GM19025 (cell line): ENCODE measurements around the gene TBC1D4.

Experiments used
- ATAC-seq: cut with Tn5 transposase; IDR thresholded peaks from one replicate; pipeline ENCODE4 v1.9.1; 2021; ENCODE audit warnings: mild to moderate bottlenecking, low read depth, moderate library complexity; ENCODE audit not compliant: unreplicated experiment

The TBC1D4 gene, protein sequence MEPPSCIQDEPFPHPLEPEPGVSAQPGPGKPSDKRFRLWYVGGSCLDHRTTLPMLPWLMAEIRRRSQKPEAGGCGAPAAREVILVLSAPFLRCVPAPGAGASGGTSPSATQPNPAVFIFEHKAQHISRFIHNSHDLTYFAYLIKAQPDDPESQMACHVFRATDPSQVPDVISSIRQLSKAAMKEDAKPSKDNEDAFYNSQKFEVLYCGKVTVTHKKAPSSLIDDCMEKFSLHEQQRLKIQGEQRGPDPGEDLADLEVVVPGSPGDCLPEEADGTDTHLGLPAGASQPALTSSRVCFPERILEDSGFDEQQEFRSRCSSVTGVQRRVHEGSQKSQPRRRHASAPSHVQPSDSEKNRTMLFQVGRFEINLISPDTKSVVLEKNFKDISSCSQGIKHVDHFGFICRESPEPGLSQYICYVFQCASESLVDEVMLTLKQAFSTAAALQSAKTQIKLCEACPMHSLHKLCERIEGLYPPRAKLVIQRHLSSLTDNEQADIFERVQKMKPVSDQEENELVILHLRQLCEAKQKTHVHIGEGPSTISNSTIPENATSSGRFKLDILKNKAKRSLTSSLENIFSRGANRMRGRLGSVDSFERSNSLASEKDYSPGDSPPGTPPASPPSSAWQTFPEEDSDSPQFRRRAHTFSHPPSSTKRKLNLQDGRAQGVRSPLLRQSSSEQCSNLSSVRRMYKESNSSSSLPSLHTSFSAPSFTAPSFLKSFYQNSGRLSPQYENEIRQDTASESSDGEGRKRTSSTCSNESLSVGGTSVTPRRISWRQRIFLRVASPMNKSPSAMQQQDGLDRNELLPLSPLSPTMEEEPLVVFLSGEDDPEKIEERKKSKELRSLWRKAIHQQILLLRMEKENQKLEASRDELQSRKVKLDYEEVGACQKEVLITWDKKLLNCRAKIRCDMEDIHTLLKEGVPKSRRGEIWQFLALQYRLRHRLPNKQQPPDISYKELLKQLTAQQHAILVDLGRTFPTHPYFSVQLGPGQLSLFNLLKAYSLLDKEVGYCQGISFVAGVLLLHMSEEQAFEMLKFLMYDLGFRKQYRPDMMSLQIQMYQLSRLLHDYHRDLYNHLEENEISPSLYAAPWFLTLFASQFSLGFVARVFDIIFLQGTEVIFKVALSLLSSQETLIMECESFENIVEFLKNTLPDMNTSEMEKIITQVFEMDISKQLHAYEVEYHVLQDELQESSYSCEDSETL (N-terminal part only)

GRCh38 chr13:75482070-75482819 is at the start of gene TBC1D4:
TSS of gene TBC1D4 (minus strand) at chr13:75482169. CDS start at chr13:75481767, 402 bp downstream.
- ATAC-seq, result peak; percentile 75

DNA sequence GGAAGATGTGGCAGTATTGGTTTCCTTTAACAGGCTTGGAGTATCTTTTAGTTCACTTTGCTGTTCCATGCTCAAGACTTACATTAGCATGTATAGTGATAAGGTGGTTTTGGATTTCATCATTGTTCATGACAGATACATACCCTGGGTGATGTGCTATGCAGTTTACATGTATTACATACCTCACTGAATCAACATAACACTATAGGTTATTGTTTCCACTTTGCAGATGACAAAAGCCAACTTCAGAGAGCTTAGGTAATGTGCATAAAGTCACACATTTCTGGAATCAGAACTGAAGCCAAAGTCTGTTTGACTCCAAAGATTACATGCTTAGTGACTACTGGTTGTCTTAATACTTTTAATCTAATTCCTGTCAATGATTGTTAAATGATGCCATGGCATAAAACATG is 48.6 kb upstream of the TBC1D4 start:
- no peak for ATAC-seq

GRCh38 chr13:75521956-75522355 is 40.0 kb upstream of the TBC1D4 start:
- no peak for ATAC-seq

- ATAC-seq, result no peak
Measured at GRCh38 chr13:75518439-75519088, 36.6 kb upstream of the TBC1D4 start.

DNA sequence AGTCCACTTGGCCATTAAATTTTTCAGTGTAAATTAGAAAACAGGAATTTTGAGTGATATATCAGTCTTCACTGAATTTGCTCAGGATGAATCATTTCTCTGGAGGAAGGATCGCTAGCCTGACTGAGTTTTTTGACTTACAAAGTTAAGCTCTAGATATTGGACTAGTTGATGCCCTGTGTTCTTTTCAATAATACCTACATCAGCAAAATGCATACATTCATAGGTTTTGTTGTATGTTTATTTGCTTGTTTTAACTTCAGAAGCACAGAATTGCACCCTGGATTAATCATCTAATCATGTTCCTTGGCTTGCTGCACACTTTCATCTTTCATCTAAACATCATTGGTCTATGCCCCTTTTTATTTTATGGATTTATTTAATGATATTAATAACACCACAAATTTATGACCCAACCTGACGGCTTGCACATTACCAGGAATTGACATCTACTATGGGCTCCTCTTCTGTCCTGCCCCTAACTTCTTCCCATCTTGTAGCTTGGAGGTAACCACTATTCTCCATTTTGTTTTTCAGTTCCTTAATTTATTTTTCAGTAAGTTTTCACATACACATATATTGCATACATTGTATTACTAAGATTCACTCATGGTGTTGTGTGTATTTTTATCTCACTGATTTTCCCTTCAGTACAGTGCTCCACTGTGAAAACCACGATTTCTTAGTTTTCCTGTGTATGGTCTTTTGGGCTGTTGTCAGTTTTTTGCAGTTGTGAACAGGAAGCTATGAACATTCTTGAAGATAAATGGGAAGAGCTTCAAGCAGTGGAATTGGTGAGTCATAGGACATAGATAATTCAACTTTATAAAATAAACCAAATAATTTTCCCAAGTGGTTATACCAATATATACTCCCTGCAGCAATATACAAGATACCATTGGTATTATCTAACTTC is 32.4 kb upstream of the TBC1D4 start:
- no peak for ATAC-seq

- no peak for ATAC-seq
Measured at GRCh38 chr13:75513271-75513670, 31.3 kb upstream of the TBC1D4 start.

DNA sequence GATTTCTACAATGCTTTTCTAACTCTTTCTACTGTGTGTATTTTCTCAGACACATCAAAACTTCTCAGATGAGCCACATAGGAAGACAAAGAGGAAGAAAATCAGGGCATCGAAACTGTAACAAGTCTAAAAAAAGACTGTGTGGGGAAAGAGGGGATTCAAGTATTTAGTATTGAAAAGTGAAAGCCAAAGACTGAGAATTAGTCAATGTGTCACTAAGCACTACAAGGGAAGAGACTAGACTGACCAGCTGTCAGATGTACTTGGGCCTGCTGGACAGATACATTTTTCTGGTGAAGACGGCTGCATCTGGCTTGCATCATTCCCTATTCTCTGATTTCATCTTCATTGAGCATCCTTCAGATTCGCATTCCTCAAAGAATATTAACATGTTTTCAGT is 30.3 kb upstream of the TBC1D4 start:
- peak; percentile 91 for ATAC-seq

- ATAC-seq, result no peak
Measured at GRCh38 chr13:75511051-75511625, 29.2 kb upstream of the TBC1D4 start.

DNA sequence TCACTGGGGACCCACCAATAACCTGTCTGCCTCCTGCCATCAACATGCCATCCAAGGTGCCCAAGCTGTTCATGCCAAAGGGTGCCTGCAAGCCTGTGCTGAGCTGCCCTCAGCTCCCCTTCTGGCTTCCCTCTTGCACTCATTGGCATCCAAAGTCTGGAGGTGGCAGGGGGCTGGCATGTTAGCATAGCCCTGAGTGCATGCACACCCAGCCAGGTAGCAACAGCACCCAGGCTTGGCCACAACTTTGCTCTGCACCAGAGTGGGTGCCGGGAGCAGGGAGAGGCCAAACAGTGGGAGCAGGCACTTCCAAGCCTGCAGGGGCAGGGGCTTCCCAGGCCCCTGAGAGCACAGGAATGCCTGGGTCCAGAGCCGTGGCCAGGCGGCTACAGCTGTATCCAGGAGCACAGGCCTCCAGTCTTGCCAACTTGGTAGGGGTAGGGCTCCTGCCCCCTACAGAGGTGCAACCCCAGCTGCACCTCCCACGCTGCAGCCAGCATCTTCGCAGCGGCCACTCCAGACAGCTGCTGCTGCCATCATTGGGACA is 26.1 kb upstream of the TBC1D4 start:
- no peak for ATAC-seq

- peak; percentile 27 for ATAC-seq
Measured at GRCh38 chr13:75507027-75508001, 25.3 kb upstream of the TBC1D4 start.

DNA sequence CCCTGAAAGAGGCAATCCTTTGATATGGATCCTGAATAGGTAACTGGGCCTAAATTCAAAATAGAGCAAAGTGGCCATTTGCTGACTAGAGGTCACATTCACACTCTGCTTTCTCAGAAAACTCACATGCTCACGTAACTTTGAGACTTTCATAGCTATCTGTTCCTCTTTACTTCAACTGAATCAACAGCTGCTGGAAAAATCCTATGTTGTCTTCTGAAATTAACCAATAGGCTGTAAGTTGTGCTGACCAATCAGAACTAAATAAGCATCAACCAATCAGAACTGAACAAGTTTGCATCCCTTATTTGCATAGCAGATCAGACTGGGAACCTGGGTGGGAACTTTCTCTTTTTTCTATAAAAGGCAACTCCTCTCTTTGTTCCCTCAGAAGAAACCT is 24.0 kb upstream of the TBC1D4 start:
- no peak for ATAC-seq

DNA sequence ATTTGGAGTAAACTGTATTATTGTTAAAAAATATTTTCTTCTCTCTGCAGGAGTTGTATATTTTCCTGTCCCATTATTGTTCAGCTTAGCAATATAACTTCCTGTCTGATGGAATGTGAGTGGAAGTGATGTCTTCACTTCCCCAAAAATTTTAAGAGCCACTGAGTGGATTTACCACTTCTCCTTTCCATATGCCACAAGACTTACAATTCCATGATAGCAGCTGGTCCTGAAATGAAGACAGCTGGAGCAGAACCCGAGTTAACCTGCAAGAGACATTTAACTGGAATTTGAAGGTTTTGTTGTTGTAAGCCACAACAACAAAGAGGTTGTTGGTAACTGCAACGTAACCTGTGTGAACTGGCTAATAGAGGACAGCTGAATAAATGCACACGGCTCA is 23.4 kb upstream of the TBC1D4 start:
- no peak for ATAC-seq

GRCh38 chr13:75495938-75496337 is 14.0 kb upstream of the TBC1D4 start:
- no peak for ATAC-seq

DNA sequence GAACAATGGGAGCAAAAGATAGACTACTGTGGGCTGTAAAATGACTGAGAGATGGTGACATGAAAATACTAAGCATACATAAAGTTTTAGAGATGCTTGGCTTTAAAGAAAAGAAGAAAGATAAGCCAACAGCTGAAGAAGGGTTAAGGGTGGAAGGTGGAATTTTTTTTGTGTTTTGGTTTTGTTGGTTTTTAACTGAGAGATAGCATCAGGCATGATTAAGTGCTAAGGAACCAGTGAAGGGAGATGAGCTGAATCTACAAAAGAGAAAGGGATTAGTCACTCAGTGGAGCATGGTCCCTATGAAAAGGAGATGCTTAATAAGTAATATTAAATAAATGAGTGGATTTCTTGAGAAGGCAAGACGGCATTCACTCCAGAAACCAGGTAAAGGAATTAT is 12.5 kb upstream of the TBC1D4 start:
- no peak for ATAC-seq

GRCh38 chr13:75493156-75493555 is 11.2 kb upstream of the TBC1D4 start:
- no peak for ATAC-seq

- ATAC-seq, result no peak
Measured at GRCh38 chr13:75492389-75492788, 10.4 kb upstream of the TBC1D4 start.

- ATAC-seq, result no peak
Measured at GRCh38 chr13:75491376-75491775, 9.4 kb upstream of the TBC1D4 start.
